ENCODE data around the gene FCRL5. TPM values are rescaled to one million over a fixed set of nuclear protein-coding genes. Genes with fewer than 3 reads are reported as not detected.
A peak's percentile ranks its signal among the peaks of the same experiment; 100 is the strongest.

FCRL5 gene
- polyA plus RNA-seq, 2 of the 4 experiments (the other 2 are of a cell fraction) = not detected

GRCh38 chr1:157597959-157598667, 45.8 kb upstream of the FCRL5 start, which contains the start of gene FCRL4 (continued):
- TF ChIP-seq ZFP36 (IDR thresholded peaks at IDR 0.05; ENCODE audit: borderline replicate concordance, partially characterized antibody) (no peak), RNF2 (IDR thresholded peaks at IDR 0.05; ENCODE audit: borderline replicate concordance, low read depth) (no peak), FOSL2 (IDR thresholded peaks at IDR 0.05) (no peak), FOSL2 (CRISPR knock-in tag; IDR thresholded peaks at IDR 0.05) (no peak), MAZ (IDR thresholded peaks at IDR 0.05; ENCODE audit: borderline replicate concordance, low read depth, low read length) (no peak), CHD2 (IDR thresholded peaks at IDR 0.05; ENCODE audit: low read length, partially characterized antibody) (no peak), POLR2A (IDR thresholded peaks at IDR 0.05; ENCODE audit: low read length) (no peak)

- ATAC-seq (no peak), FAIRE-seq (no peak), DNase-seq (ENCODE audit: low read depth in 1 of 2, low spot score in 1 of 2) (no peak)
- TF ChIP-seq KDM1A (IDR thresholded peaks at IDR 0.05; ENCODE audit: low read depth) = no peak
- no peaks in the 10 kb centered on the region for H3K9me3 ChIP-seq
- no peak overlapping the region for H3K4me2 ChIP-seq
- H3K4me3 ChIP-seq = no peak overlapping the region
- 0% methylated on average over 6 of the region's 6 CpGs for WGBS (ENCODE audit: missing lambda C conversion rate)
- no peaks in the 10 kb centered on the region for H3K4me1 ChIP-seq
- no peak overlapping the region for H3K27ac ChIP-seq
- ChIA-PET CTCF (no interaction called here), POLR2A (no interaction called here)
Observed at GRCh38 chr1:157596384-157596783, 44.1 kb upstream of the FCRL5 start.

GRCh38 chr1:157595356-157595755, 43.0 kb upstream of the FCRL5 start:
- ChIA-PET CTCF (interaction anchor here (2.2 kb wide), 1 partner anchor 15 kb away, joined by 20 read pairs; no protein-coding TSS in a partner anchor), POLR2A (no interaction called here)
- no peak for ATAC-seq
- TF ChIP-seq CTCF (IDR thresholded peaks at IDR 0.05) = no peak
- no peak for TF ChIP-seq REST (IDR thresholded peaks at IDR 0.05)
- TF ChIP-seq MAX (IDR thresholded peaks at IDR 0.05) = no peak
- Histone ChIP-seq H3K27ac (no peak overlapping the region), H3K9me3 (no peaks in the 10 kb centered on the region), H3K4me3 (no peak overlapping the region), H3K4me1 (no peaks in the 10 kb centered on the region), H3K4me2 (no peak overlapping the region)
- no peak for FAIRE-seq
- 2% methylated on average over 2 of the region's 2 CpGs for WGBS (ENCODE audit: missing lambda C conversion rate)
- DNase-seq (ENCODE audit: low read depth in 1 of 2, low spot score in 1 of 2) = no peak

- Histone ChIP-seq H3K4me3 (no peak overlapping the region), H3K4me2 (no peak overlapping the region), H3K27ac (no peak overlapping the region), H3K4me1 (no peaks in the 10 kb centered on the region), H3K9me3 (no peaks in the 10 kb centered on the region)
- peak in 1 of 2 experiments; percentile 35; a peak in 1 of 6 replicates for ATAC-seq
- ChIA-PET CTCF (interaction anchor here (0.8 kb wide), 1 partner anchor 216 kb away, joined by 3 read pairs; no protein-coding TSS in a partner anchor), POLR2A (no interaction called here)
- no peak for DNase-seq (ENCODE audit: low read depth in 1 of 2, low spot score in 1 of 2)
- 5% methylated on average over 4 of the region's 4 CpGs for WGBS (ENCODE audit: missing lambda C conversion rate)
- TF ChIP-seq REST (IDR thresholded peaks at IDR 0.05) (peak; percentile 51; the same call in 1 of the 2 replicates), TFCP2L1 (CRISPR knock-in tag; IDR thresholded peaks at IDR 0.05) (no peak)
- FAIRE-seq = no peak
Observed at GRCh38 chr1:157585984-157586383, 33.7 kb upstream of the FCRL5 start.
